ENCODE measurements around the gene AIM2.

AIM2 gene

GRCh38 chr1:159025043-159025442 lies 51.5 kb downstream of the AIM2 start:
- Histone ChIP-seq H3K36me3 (ENCODE audit: control insufficient read depth in 1 of 2, insufficient read depth in 2 of 2, low read length in 2 of 2) (peaks cover 5 to 11% of the 10 kb centered on the region in 2 donors), H3K27ac (ENCODE audit: low read depth, low read length) (no peak overlapping the region), H3K27me3 (ENCODE audit: control insufficient read depth in 1 of 2, insufficient read depth in 2 of 2, low read length in 2 of 2) (no peaks in the 10 kb centered on the region), H3K4me3 (ENCODE audit: low read depth in 1 of 2, low read length in 2 of 2) (no peak overlapping the region), H3K9ac (ENCODE audit: low read depth in 1 of 2, low read length in 2 of 2) (no peak overlapping the region), H3K4me1 (ENCODE audit: control insufficient read depth in 1 of 2, insufficient read depth in 2 of 2, low read length in 2 of 2) (no peaks in the 10 kb centered on the region), H3K9me3 (ENCODE audit: control insufficient read depth in 1 of 2, low read length in 2 of 2) (no peaks in the 10 kb centered on the region)

- H3K36me3 ChIP-seq (ENCODE audit: control insufficient read depth in 1 of 2, insufficient read depth in 2 of 2, low read length in 2 of 2): peaks cover 5 to 13% of the 10 kb centered on the region in 2 donors
- no peaks in the 10 kb centered on the region for H3K4me1 ChIP-seq (ENCODE audit: control insufficient read depth in 1 of 2, insufficient read depth in 2 of 2, low read length in 2 of 2)
- no peak overlapping the region for H3K4me3 ChIP-seq (ENCODE audit: low read depth in 1 of 2, low read length in 2 of 2)
- H3K9me3 ChIP-seq (ENCODE audit: control insufficient read depth in 1 of 2, low read length in 2 of 2): no peaks in the 10 kb centered on the region
- no peak overlapping the region for H3K27ac ChIP-seq (ENCODE audit: low read depth, low read length)
- no peaks in the 10 kb centered on the region for H3K27me3 ChIP-seq (ENCODE audit: control insufficient read depth in 1 of 2, insufficient read depth in 2 of 2, low read length in 2 of 2)
- no peak overlapping the region for H3K9ac ChIP-seq (ENCODE audit: low read depth in 1 of 2, low read length in 2 of 2)
These were observed 52.8 kb downstream of the AIM2 start for GRCh38 chr1:159023723-159024122.

GRCh38 chr1:159015440-159015909 lies 61.1 kb downstream of the AIM2 start:
- Histone ChIP-seq H3K9ac (ENCODE audit: low read depth in 1 of 2, low read length in 2 of 2) (no peak overlapping the region), H3K27ac (ENCODE audit: low read depth, low read length) (no peak overlapping the region), H3K27me3 (ENCODE audit: control insufficient read depth in 1 of 2, insufficient read depth in 2 of 2, low read length in 2 of 2) (no peaks in the 10 kb centered on the region), H3K9me3 (ENCODE audit: control insufficient read depth in 1 of 2, low read length in 2 of 2) (no peaks in the 10 kb centered on the region), H3K36me3 (ENCODE audit: control insufficient read depth in 1 of 2, insufficient read depth in 2 of 2, low read length in 2 of 2) (peaks cover 7 to 25% of the 10 kb centered on the region in 2 donors), H3K4me3 (ENCODE audit: low read depth in 1 of 2, low read length in 2 of 2) (peak overlapping the region; percentile 17 to 32), H3K4me1 (ENCODE audit: control insufficient read depth in 1 of 2, insufficient read depth in 2 of 2, low read length in 2 of 2) (peaks cover 8 to 12% of the 10 kb centered on the region in 2 donors)

GRCh38 chr1:159014851-159015250 lies 61.7 kb downstream of the AIM2 start:
- Histone ChIP-seq H3K9ac (ENCODE audit: low read depth in 1 of 2, low read length in 2 of 2) (no peak overlapping the region), H3K27ac (ENCODE audit: low read depth, low read length) (no peak overlapping the region), H3K9me3 (ENCODE audit: control insufficient read depth in 1 of 2, low read length in 2 of 2) (no peaks in the 10 kb centered on the region), H3K4me1 (ENCODE audit: control insufficient read depth in 1 of 2, insufficient read depth in 2 of 2, low read length in 2 of 2) (peaks cover 8 to 12% of the 10 kb centered on the region in 2 donors), H3K27me3 (ENCODE audit: control insufficient read depth in 1 of 2, insufficient read depth in 2 of 2, low read length in 2 of 2) (no peaks in the 10 kb centered on the region), H3K36me3 (ENCODE audit: control insufficient read depth in 1 of 2, insufficient read depth in 2 of 2, low read length in 2 of 2) (peaks cover 4 to 25% of the 10 kb centered on the region in 2 donors), H3K4me3 (ENCODE audit: low read depth in 1 of 2, low read length in 2 of 2) (peak overlapping the region in 1 of 2 donors; percentile 7)

- no peaks in the 10 kb centered on the region for H3K9me3 ChIP-seq (ENCODE audit: control insufficient read depth in 1 of 2, low read length in 2 of 2)
- no peaks in the 10 kb centered on the region for H3K27me3 ChIP-seq (ENCODE audit: control insufficient read depth in 1 of 2, insufficient read depth in 2 of 2, low read length in 2 of 2)
- peaks cover 4 to 25% of the 10 kb centered on the region in 2 donors for H3K36me3 ChIP-seq (ENCODE audit: control insufficient read depth in 1 of 2, insufficient read depth in 2 of 2, low read length in 2 of 2)
- H3K9ac ChIP-seq (ENCODE audit: low read depth in 1 of 2, low read length in 2 of 2): no peak overlapping the region
- H3K4me3 ChIP-seq (ENCODE audit: low read depth in 1 of 2, low read length in 2 of 2): peak overlapping the region; percentile 28 to 30
- peaks cover 8 to 16% of the 10 kb centered on the region in 2 donors for H3K4me1 ChIP-seq (ENCODE audit: control insufficient read depth in 1 of 2, insufficient read depth in 2 of 2, low read length in 2 of 2)
- no peak overlapping the region for H3K27ac ChIP-seq (ENCODE audit: low read depth, low read length)
These were observed 62.5 kb downstream of the AIM2 start for GRCh38 chr1:159014003-159014571.

- H3K9ac ChIP-seq (ENCODE audit: low read depth in 1 of 2, low read length in 2 of 2): peak overlapping the region; percentile 15 to 35
- no peak overlapping the region for H3K27ac ChIP-seq (ENCODE audit: low read depth, low read length)
- H3K4me1 ChIP-seq (ENCODE audit: control insufficient read depth in 1 of 2, insufficient read depth in 2 of 2, low read length in 2 of 2): peaks cover 8 to 20% of the 10 kb centered on the region in 2 donors
- peak overlapping the region; percentile 56 to 60 for H3K4me3 ChIP-seq (ENCODE audit: low read depth in 1 of 2, low read length in 2 of 2)
- no peaks in the 10 kb centered on the region for H3K27me3 ChIP-seq (ENCODE audit: control insufficient read depth in 1 of 2, insufficient read depth in 2 of 2, low read length in 2 of 2)
- H3K9me3 ChIP-seq (ENCODE audit: control insufficient read depth in 1 of 2, low read length in 2 of 2): no peaks in the 10 kb centered on the region
- H3K36me3 ChIP-seq (ENCODE audit: control insufficient read depth in 1 of 2, insufficient read depth in 2 of 2, low read length in 2 of 2): peaks cover 0 to 11% of the 10 kb centered on the region in 2 donors
These were observed 64.1 kb downstream of the AIM2 start for GRCh38 chr1:159012495-159012894.

Data from duodenal mucosa (tissue), 2 donors.